Colonic mucosa (tissue), 4 donors: ENCODE measurements around the gene GALK1. TPM values are rescaled to one million over a fixed set of nuclear protein-coding genes. Genes with fewer than 3 reads are reported as not detected.

Source experiments
- DNase-seq: peaks from one replicate; pipeline ENCODE4 v3.0.0-alpha.2; 2020
- H3K27ac ChIP-seq: fragments of 200-600 bp; one replicate; pipeline ENCODE4 v1.8.0; 2021
- H3K27me3 ChIP-seq: fragments of 200-600 bp; one replicate; pipeline ENCODE4 v1.8.0; 2021
- H3K36me3 ChIP-seq: fragments of 200-600 bp; one replicate; pipeline ENCODE4 v1.8.0; 2021
- H3K4me1 ChIP-seq: fragments of 200-600 bp; one replicate; pipeline ENCODE4 v1.8.0; 2021; ENCODE audit warnings: mild to moderate bottlenecking
- H3K4me3 ChIP-seq: fragments of 200-600 bp; one replicate; pipeline ENCODE4 v1.8.0; 2021
- H3K9ac ChIP-seq, 2 donors: one replicate each; pipeline ENCODE4 v1.7.0; 2013; ENCODE audit warnings: control low read depth in 2 of 2, low read depth in 2 of 2, low read length in 2 of 2
- H3K9me3 ChIP-seq: fragments of 200-600 bp; one replicate; pipeline ENCODE4 v1.8.0; 2021
- CTCF ChIP-seq: fragments of 200-600 bp; IDR thresholded peaks from one replicate; pipeline ENCODE4 v1.8.0; 2022; ENCODE audit warnings: antibody characterized with exemption, mild to moderate bottlenecking
- intact Hi-C: fragments of 100-400 bp; cut with DNase I; formaldehyde crosslinking; loops from one replicate; pipeline ENCODE4 v1.14.1; 2022
- total RNA-seq, 2 donors: library from RNA; stranded (reverse); fragmentation: NEBNext Ultra II Directional in 1 of 2; extraction: Animal tissue kit (Norgen Biotek cat#: 25700) in 1 of 2; gene quantifications; one replicate each; pipeline ENCODE4 v1.2.1, GENCODE V29; 2021
- donor health status: healthy.
- donor health status: DM: no; HTN: no; CAD: no.
- donor health status: DM: no; HTN: no; CAD: no.

GALK1 gene
- total RNA-seq, 2 donors from 2014 or later = 21.3 to 23.6 TPM

- intact Hi-C loops = no loop called here
- Histone ChIP-seq H3K36me3 (peaks cover 14% of the 10 kb centered on the region), H3K27me3 (no peaks in the 10 kb centered on the region), H3K4me1 (no peaks in the 10 kb centered on the region), H3K9me3 (no peaks in the 10 kb centered on the region), H3K9ac (no peak overlapping the region), H3K4me3 (no peak overlapping the region), H3K27ac (no peak overlapping the region)
- no peak for TF ChIP-seq CTCF
- peak; percentile 61 for DNase-seq
Observed at GRCh38 chr17:75810216-75810615, 45.2 kb upstream of the GALK1 start.

GRCh38 chr17:75809631-75810111, 44.7 kb upstream of the GALK1 start:
- no peak for TF ChIP-seq CTCF
- Histone ChIP-seq H3K9ac (no peak overlapping the region), H3K4me3 (no peak overlapping the region), H3K27me3 (no peaks in the 10 kb centered on the region), H3K9me3 (no peaks in the 10 kb centered on the region), H3K4me1 (no peaks in the 10 kb centered on the region), H3K27ac (no peak overlapping the region), H3K36me3 (peaks cover 14% of the 10 kb centered on the region)
- no peak for DNase-seq
- intact Hi-C loops = no loop called here

- Histone ChIP-seq H3K4me1 (no peaks in the 10 kb centered on the region), H3K9ac (no peak overlapping the region), H3K4me3 (no peak overlapping the region), H3K36me3 (peaks cover 14% of the 10 kb centered on the region), H3K27me3 (no peaks in the 10 kb centered on the region), H3K27ac (no peak overlapping the region), H3K9me3 (no peaks in the 10 kb centered on the region)
- DNase-seq = no peak
- intact Hi-C loops = no loop called here
- TF ChIP-seq CTCF = no peak
Observed at GRCh38 chr17:75808905-75809621, 44.1 kb upstream of the GALK1 start.

- no peaks in the 10 kb centered on the region for H3K4me1 ChIP-seq
- no peak overlapping the region for H3K4me3 ChIP-seq
- H3K27ac ChIP-seq = no peak overlapping the region
- TF ChIP-seq CTCF = no peak
- H3K9me3 ChIP-seq = no peaks in the 10 kb centered on the region
- peaks cover 14% of the 10 kb centered on the region for H3K36me3 ChIP-seq
- no peak overlapping the region for H3K9ac ChIP-seq
- no peak for DNase-seq
- intact Hi-C loops = no loop called here
- no peaks in the 10 kb centered on the region for H3K27me3 ChIP-seq
Observed at GRCh38 chr17:75808549-75808904, 43.5 kb upstream of the GALK1 start.

GRCh38 chr17:75807861-75808260, 42.9 kb upstream of the GALK1 start:
- Histone ChIP-seq H3K9ac (no peak overlapping the region), H3K4me3 (no peak overlapping the region), H3K4me1 (no peaks in the 10 kb centered on the region), H3K9me3 (no peaks in the 10 kb centered on the region), H3K36me3 (peaks cover 9% of the 10 kb centered on the region), H3K27me3 (no peaks in the 10 kb centered on the region), H3K27ac (no peak overlapping the region)
- intact Hi-C loops = no loop called here
- no peak for DNase-seq
- no peak for TF ChIP-seq CTCF
